GM18505 (cell line): Measurements from ENCODE around the gene PPP2R5A.

Experiments used
- ATAC-seq: cut with Tn5 transposase; IDR thresholded peaks from one replicate; pipeline ENCODE4 v1.9.1; 2021; ENCODE audit not compliant: unreplicated experiment
- POLR2A ChIP-seq: IDR thresholded peaks from 4 replicates; pipeline ENCODE4 v1.6.1; 2011; ENCODE audit warnings: borderline replicate concordance; ENCODE audit not compliant: insufficient read depth, insufficient read length; ENCODE audit errors: extremely low read depth

The PPP2R5A gene

DNA sequence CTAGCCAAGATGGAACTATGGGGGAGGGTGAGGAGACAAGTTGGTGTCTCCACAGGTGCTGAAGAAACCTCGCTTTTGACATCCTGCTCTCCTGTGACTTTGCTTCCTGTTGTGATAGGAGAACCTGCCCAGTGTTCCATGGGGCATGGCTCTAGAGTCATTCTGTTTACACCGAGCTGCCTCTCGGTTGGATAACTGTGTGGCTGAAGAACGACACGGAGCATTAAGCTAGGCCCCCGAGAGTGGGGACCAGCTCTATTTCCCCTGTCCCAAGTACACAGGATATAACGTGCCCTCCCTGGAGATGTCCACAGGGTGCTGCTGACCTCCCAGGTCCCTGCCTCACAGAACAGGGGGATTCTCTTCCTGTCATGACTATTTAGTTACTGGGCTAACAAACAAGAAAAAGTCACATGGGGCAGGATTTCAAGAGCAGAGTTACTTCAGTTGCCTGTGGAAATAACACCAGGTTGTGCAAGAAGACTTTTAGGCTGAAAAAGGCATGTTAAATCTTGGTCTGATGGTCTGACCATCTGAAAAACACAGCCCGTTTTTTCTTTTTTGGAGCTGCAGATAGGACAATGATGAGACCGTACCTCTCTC lies 29.4 kb upstream of the PPP2R5A start:
- no peak for ATAC-seq
- TF ChIP-seq POLR2A, result no peak

DNA sequence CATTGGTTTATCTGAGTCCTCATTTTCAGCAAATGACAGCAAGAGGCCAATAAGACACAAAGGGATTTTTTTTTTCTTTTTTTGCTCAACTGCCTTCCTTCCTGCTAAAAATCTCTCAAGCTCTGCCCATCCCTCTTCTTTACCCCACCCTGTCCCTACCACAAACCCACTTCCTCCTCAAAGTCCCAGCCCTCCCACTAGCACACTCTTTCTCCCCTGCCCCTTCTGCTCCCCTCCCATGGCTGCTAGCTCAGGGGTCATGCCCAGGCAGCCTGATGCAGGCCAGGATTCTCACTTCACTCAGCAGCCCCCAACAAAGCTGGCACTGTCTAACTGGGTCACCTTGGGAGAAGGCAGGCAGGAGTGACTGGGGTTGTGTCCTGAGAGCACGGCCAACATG lies 28.8 kb upstream of the PPP2R5A start:
- ATAC-seq, result peak; percentile 58
- no peak for TF ChIP-seq POLR2A

DNA sequence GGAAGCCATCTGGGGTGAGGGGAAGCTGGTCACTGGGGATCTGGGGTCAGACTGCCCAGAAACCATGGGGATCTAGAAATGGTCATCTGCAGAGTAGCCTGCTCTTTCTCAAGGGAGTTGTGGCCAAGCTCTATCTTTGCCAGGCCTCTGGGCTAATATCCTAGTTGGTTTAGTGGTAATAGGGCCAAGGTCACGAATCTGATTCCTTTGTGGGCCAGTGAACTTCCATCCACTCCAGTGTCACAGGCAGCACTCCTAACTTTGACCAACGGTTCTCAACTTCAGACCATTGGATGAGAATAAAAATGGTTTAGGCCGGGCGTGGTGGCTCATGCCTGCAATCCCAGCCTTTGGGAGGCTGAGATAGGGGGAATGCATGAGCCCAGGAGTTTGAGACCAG lies 28.1 kb upstream of the PPP2R5A start:
- no peak for ATAC-seq
- TF ChIP-seq POLR2A, result no peak

DNA sequence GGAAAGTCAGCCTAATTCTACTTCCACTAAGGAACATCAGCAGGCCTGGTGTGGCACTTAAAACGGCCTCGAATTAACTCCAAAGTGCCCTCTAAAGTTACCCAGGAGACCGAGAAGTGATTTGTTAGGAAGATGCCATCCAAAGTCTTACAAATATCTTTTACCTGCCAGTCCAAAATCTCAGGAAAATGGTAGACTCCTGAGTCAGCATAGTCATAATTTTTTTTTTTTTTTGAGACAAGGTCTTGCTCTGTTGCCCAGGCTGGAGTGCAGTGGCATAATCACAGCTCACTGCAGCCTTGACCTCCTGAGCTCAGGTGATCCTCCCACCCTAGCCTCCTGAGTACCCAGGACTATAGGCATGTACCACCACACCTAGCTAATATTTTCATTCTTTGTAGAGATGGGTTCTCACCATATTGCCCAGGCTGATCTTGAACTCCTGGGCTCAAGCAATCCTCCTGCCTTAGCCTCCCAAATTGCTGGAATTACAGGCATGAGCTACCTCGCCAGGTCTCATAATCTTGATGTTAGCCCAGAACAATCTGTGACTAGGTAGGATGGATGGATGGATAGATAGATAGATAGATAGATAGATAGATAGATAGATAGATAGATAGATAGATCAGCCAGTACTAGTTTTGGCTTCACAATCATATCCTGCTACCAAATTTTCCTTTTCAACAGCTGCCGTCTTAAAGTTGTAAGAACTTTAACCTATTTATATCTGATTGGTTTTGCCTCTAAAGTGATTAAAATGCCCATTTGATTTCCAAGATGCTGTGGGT lies 25.3 kb upstream of the PPP2R5A start:
- no peak for TF ChIP-seq POLR2A
- ATAC-seq, result no peak

DNA sequence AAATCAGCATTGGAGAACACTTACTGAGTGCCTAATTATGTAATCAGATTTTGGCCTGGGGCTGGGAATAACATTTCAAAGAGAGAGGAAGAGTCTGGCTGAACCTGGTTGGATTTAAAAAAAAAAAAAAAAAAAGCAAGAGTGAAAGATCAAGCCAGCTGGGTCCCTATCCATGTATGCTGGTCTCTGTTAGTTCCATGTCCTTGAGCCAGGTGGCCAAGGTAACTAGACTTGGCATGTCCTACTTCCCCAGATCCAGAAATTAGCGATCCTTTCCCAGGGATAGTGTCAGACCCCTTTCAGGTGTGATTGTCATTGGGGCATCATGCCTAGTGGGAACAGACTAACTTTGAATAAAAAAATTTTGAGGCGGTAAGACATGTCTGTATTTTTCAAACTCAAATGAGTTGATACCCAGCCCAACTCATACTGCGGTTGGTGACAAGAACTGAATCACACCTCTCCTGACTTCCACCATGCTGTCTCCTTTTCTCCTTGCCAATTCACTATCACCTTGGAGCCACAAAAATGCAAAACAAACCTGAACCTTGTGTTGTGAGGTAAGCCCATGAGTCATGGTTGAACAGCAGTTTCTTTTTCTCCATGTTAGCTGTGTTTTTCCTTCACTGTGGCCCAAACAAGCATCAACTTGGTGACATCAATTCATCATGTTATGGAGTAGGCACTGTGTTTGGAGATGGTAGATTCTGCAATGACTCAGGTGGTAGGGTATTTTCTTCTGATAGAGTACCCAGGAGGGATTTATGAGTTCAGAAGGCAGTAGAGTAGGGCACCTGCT lies 24.5 kb upstream of the PPP2R5A start:
- ATAC-seq, result no peak
- TF ChIP-seq POLR2A, result no peak

DNA sequence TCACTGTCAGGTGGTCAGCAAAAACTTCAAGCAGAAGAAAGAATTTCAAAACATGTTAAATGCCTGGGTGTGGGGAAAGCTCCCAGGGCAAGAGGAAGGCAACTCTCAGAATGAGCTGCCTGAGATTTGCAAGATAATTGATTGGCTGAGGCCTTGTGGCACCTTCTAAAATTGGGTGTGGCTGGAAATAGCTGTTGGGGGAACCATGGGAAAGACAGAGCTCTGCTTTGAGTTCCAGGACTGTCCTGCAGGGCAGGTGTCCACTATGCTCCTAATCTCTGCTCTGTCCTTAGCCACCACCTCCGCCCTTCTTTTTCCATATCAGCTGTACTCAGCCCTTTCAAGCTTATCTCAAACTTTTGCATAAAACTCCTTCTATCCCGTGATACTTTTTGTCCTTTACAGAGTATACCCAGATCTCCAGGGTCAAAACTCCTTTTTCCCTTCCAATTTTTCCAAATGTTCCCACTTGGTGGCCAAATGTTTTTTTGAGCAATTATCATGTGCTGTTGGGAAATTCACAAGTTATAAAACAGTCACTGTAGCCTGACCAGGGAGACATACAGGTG lies 23.8 kb upstream of the PPP2R5A start:
- ATAC-seq, result no peak
- TF ChIP-seq POLR2A, result no peak

DNA sequence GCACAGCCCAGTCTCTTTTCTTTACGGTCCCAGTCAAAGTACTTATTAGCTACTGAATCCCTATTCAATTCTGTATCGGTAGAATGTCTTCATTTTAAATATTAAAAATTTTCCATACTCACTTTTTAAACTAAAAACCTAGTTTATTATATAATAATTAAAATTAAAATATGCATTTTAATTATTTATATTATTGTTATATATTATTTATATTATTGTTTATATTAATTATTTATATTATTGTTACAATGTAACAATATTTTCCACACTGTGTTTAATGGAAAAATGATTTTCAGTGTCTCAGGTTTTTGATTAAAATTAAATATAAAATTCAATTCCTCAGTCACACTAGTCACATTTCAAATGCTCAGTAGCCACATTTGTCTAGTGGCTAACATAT lies 18.2 kb upstream of the PPP2R5A start:
- TF ChIP-seq POLR2A, result no peak
- ATAC-seq, result no peak

DNA sequence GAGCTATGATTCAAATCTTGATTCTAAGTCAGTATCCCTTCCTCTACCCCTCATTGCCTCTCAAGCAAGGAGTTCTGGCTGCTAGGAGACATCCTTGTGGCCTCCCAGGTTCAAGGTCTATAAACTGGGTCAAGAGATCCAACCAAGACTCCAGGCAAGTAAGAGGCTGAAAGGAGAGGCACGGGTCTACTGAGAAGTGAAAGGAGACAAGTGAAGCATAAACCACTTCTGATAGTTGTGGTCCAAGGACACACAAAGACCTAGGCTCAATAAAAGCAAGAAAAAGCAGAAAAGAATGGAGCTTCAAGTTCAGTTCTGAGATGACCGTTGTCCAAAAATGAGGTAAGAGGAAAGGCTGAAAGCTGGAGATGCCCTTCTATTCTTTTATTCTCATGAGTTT lies 17.8 kb upstream of the PPP2R5A start:
- TF ChIP-seq POLR2A, result no peak
- peak; percentile 66 for ATAC-seq

DNA sequence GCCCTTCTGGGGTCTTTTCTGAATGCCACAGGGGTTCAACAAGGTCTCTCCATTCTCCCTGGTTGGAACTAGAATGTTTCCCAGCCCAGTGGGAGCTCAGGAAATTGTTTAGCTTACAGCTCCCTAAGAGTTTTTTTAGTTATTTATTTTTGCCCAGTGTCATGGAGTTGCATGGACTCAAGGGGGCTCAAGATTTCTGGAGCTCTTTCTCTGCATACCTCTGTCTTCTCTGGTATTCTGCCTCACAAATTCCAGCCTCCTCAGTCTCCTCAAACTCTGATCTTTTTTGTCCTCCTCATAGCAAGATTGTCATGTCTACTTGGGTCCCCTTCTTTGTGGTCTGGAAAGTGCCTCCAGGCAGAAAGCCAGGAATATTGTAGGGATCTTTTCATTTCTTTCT lies 15.9 kb upstream of the PPP2R5A start:
- TF ChIP-seq POLR2A, result no peak
- no peak for ATAC-seq

DNA sequence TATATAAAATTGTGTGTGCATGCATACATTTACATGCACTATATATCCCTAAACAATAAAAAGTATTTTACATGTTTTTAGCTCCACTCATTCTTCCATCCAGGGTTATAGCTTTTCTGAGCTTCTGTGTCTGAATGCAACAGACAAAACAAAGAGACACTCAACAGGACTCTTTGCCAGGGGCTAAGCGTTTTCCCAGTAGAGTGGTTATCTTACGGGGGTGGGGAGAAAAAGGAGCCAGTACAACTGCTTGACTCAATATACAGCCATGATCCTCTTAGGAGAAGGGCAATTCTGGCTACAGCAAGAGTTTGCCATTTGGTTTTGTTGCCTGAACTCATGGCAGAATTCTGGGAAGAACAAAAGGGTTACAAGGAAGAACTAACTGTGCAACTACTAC lies 14.6 kb upstream of the PPP2R5A start:
- no peak for TF ChIP-seq POLR2A
- ATAC-seq, result no peak

DNA sequence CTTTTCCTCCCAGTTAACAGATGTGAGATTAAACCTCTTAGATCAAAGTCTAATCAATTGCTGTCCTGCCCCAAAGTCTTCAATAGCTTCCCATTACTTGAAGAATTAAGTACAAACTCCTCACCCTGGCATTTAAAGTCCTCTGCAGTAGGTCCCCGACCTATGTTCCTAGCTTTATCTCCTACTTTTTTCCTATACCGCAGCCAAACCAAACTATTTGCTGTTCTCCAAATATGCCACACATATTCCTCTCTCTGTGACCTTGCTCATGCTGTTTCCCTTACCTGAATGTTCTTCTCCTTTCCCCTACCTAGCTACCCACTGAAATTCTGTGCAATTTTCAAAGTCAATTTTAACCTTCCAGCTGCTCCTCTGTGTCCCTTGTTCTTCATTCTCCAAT lies 14.0 kb upstream of the PPP2R5A start:
- no peak for TF ChIP-seq POLR2A
- ATAC-seq, result no peak

DNA sequence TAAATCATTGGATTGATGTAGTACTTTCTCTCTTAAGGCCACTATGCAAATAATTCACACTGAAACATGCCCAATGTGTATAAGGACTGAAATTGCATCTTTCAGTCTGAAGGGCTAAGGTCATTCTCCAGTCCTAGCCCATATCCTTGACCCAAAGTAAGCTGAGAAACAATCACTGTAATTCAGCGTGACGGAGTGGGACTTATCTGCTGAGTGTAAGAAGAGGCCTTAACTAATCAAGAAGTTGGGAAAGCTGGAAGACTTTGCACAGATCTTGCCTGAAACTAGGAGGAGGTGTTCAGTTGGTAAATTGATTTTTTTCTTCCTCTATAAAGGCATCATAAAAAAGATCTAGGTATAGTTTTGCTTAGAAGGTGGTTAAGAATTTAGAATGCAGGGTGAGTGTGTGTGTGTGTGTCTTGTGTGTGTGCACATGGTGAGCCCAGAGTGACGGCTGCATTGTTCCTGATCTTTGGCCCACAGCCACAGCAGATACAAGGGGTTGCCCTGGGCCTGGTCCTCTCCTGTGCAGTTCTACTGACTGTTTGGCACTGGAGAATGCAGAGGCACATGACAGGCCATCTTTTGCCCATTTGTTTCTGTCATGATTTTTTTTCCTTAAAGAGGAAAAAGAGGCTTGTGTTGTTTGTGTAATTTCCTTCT lies 13.3 kb upstream of the PPP2R5A start:
- ATAC-seq, result no peak
- TF ChIP-seq POLR2A, result no peak

DNA sequence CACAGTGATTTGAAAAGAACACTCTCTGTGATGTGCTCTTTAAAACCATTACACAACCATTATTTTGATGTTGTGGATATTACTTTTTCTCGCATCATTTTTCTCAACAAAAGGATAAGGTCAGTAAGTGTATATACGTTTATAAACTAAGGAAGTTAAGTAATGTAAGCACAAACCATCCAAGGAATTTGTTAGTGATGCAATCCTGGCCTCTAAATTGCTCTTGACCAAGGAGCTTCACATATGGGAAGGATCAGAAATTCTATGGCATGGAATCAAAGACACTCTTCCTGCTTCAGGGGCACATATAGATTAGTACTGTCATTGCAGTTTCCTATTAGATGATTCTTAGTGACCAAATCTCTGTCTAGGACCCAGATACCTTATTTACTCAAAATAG lies 3.6 kb upstream of the PPP2R5A start:
- no peak for TF ChIP-seq POLR2A
- ATAC-seq, result no peak
